ENCODE results near the gene NDUFS6.

NDUFS6 gene

GRCh38 chr5:1819458-1819857, 18.3 kb downstream of the NDUFS6 start:
- no peak for DNase-seq

- DNase-seq, result no peak
These were observed 19.2 kb downstream of the NDUFS6 start for GRCh38 chr5:1820381-1820780.

- DNase-seq, result no peak
These were observed 19.7 kb downstream of the NDUFS6 start for GRCh38 chr5:1820926-1821325.

GRCh38 chr5:1821862-1822261, 20.7 kb downstream of the NDUFS6 start:
- no peak for DNase-seq

GRCh38 chr5:1823381-1824034, 22.3 kb downstream of the NDUFS6 start:
- DNase-seq, result no peak

GRCh38 chr5:1824109-1824821, 23.1 kb downstream of the NDUFS6 start:
- DNase-seq, result no peak

GRCh38 chr5:1824903-1825841, 24.0 kb downstream of the NDUFS6 start:
- DNase-seq, result no peak

- no peak for DNase-seq
These were observed 25.2 kb downstream of the NDUFS6 start for GRCh38 chr5:1826235-1826980.

- no peak for DNase-seq
These were observed 26.0 kb downstream of the NDUFS6 start for GRCh38 chr5:1827025-1827885.

GRCh38 chr5:1827886-1828397, 26.7 kb downstream of the NDUFS6 start:
- DNase-seq, result no peak

- DNase-seq, result no peak
These were observed 29.5 kb downstream of the NDUFS6 start for GRCh38 chr5:1830571-1831228.

- DNase-seq, result no peak
These were observed 30.1 kb downstream of the NDUFS6 start for GRCh38 chr5:1831257-1831656.

- no peak for DNase-seq
These were observed 30.6 kb downstream of the NDUFS6 start for GRCh38 chr5:1831677-1832313.

GRCh38 chr5:1832511-1833250, 31.5 kb downstream of the NDUFS6 start:
- DNase-seq, result no peak

GRCh38 chr5:1833264-1834021, 32.2 kb downstream of the NDUFS6 start:
- no peak for DNase-seq

- no peak for DNase-seq
These were observed 32.9 kb downstream of the NDUFS6 start for GRCh38 chr5:1834022-1834551.

GRCh38 chr5:1834721-1835429, 33.7 kb downstream of the NDUFS6 start:
- DNase-seq, result no peak

GRCh38 chr5:1835431-1835830, 34.2 kb downstream of the NDUFS6 start:
- no peak for DNase-seq

Measured in NCI-H1436 treated with DMSO at 0.1 percent for 48 hours (cell line).